Right lobe of liver (tissue), 6 donors: ENCODE data around the gene TOM1L2. TPM values are rescaled to one million over a fixed set of nuclear protein-coding genes. Genes with fewer than 3 reads are reported as not detected.

Source experiments
- ATAC-seq, 4 donors: fragments of 200-7000 bp; cut with Tn5 transposase; one replicate each; pipeline ENCODE4 v1.9.1; 2020; ENCODE audit warnings: mild to moderate bottlenecking in 4 of 4, moderate library complexity in 4 of 4
- DNase-seq, 3 donors: peaks; one replicate each; pipeline ENCODE4 v3.0.0-alpha.2; 2020
- H3K27ac ChIP-seq, 3 donors: fragments of 200-600 bp; one replicate each; pipeline ENCODE4 v1.8.0; 2022
- H3K27me3 ChIP-seq, 2 donors: fragments of 200-600 bp; one replicate each; pipeline ENCODE4 v1.8.0; 2022
- H3K36me3 ChIP-seq, 4 donors: fragments of 200-600 bp; sonication (generic) in 1 of 4; one replicate each; pipeline versions ENCODE4 v1.5.1 to v1.8.0; 2017 to 2022; ENCODE audit warnings: control low read depth in 1 of 4
- H3K4me1 ChIP-seq, 4 donors: fragments of 200-600 bp; sonication (generic) in 1 of 4; one replicate each; pipeline versions ENCODE4 v1.5.1 to v1.8.0; 2017 to 2022; ENCODE audit warnings: control low read depth in 1 of 4
- H3K4me3 ChIP-seq, 3 donors: fragments of 200-600 bp; one replicate each; pipeline ENCODE4 v1.8.0; 2022
- H3K9me3 ChIP-seq, 4 donors: fragments of 200-600 bp; sonication (generic) in 1 of 4; one replicate each; pipeline versions ENCODE4 v1.5.1 to v1.8.0; 2017 to 2022; ENCODE audit warnings: control low read depth in 1 of 4
- POLR2A ChIP-seq: fragments of 450-650 bp; IDR thresholded peaks from one replicate; pipeline ENCODE4 v1.6.1; 2017; ENCODE audit warnings: antibody characterized with exemption, mild to moderate bottlenecking
- WGBS: methylation state at CpG from one replicate; pipeline ENCODE4 v1.1.6; 2018; ENCODE audit warnings: low coverage, low lambda C conversion rate; ENCODE audit not compliant: insufficient coverage; ENCODE audit errors: missing lambda C conversion rate; 5-methylcytosine and 5-hydroxymethylcytosine counted together
- intact Hi-C, 2 donors: fragments of 100-400 bp; cut with DNase I; formaldehyde crosslinking; loops; one replicate each; pipeline versions ENCODE4 v1.11.2 to v1.14.1; 2022
- total RNA-seq, 6 experiments: library from RNA; depleted of rRNA in 2 of 6; stranded (reverse); fragments of >200 nt in 2 of 6; fragmentation: NEBNext Ultra II Directional in 3 of 6; extraction: Animal tissue kit (Norgen Biotek cat#: 25700) in 3 of 6; gene quantifications; one replicate each; pipeline versions ENCODE4 v1.1.0 to v1.2.4, GENCODE V29; 2016 to 2023
- TF ChIP-seq, protein P1 (sequence below), 4 donors: fragments of 200-600 bp in 3 of 4; fragments of 450-650 bp in 1 of 4; IDR thresholded peaks; one replicate each; pipeline versions ENCODE4 v1.5.1 to v1.8.0; 2016 to 2022; ENCODE audit warnings: antibody characterized with exemption in 4 of 4, mild to moderate bottlenecking in 2 of 4
- donor health status: DM: no; HTN: yes; CAD: no.
- donor health status: DM: no; HTN: no; CAD: no.
- donor health status: DM: no; HTN: no; CAD: no.
- donor health status: DM: no; HTN: yes; CAD: no.
- donor health status: DM: no; HTN: yes; CAD: no.

TOM1L2 gene
- total RNA-seq, 6 experiments from 2014 or later: 13.5 to 21.2 (median 16.0) TPM

DNA sequence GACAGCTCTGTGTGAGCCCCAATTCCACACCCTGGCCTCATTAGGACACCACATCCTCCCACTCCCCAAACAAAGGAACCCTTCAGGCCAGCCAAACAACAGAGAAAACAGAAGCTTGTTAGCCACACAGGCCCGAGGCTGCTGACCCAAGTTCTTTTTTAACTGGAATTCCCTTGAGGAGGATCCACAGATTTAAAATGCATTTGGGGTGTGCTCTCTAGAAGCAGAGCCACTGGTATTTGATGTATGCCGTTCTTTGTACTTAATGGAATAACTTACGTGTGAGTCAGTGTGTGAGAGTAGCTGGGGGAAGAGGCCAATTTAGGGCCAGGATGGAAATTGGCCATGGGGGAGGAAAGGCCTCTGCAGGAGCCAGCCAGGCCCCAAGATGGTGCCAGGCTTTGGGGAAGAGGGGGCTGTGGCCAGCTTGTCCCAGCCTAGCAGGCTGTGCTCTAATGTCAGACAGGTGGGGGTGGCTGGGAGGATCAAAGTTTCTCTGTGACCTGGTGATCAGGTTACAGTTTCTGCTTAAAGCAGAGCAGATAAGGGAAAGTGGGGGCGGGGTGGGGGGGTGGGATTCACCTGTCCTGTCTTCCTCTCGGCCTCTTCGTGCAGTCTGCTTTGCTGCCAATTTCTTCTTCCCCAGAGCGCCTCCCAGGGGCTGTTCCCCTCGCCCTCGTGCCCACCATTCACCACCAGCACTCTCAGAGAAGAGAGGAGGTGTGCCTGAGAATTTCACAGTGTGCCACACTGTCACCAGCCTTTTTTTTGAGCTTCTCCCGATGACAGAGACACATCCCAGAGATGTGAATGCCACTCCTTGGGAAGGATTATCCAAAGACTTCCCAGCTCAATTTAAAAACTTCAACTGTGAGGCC is 50.8 kb downstream of the TOM1L2 start:
- H3K4me1 ChIP-seq: peaks cover 0 to 25% (median 14%) of the 10 kb centered on the region in 4 donors
- no peaks in the 10 kb centered on the region for H3K36me3 ChIP-seq
- ATAC-seq: peak in 3 of 4 donors; percentile 23 to 58 (median 48)
- H3K9me3 ChIP-seq: no peaks in the 10 kb centered on the region
- H3K27me3 ChIP-seq: no peaks in the 10 kb centered on the region
- H3K27ac ChIP-seq: no peak overlapping the region
- TF ChIP-seq, protein P1, sequence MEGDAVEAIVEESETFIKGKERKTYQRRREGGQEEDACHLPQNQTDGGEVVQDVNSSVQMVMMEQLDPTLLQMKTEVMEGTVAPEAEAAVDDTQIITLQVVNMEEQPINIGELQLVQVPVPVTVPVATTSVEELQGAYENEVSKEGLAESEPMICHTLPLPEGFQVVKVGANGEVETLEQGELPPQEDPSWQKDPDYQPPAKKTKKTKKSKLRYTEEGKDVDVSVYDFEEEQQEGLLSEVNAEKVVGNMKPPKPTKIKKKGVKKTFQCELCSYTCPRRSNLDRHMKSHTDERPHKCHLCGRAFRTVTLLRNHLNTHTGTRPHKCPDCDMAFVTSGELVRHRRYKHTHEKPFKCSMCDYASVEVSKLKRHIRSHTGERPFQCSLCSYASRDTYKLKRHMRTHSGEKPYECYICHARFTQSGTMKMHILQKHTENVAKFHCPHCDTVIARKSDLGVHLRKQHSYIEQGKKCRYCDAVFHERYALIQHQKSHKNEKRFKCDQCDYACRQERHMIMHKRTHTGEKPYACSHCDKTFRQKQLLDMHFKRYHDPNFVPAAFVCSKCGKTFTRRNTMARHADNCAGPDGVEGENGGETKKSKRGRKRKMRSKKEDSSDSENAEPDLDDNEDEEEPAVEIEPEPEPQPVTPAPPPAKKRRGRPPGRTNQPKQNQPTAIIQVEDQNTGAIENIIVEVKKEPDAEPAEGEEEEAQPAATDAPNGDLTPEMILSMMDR (IDR thresholded peaks at IDR 0.05): no peak
- no peak for TF ChIP-seq POLR2A
- H3K4me3 ChIP-seq: no peak overlapping the region
- no peak for DNase-seq
- intact Hi-C loops: no loop called here
- 50% methylated on average over 7 of the region's 10 CpGs for WGBS

- peak; percentile 82 to 92 (median 90) for ATAC-seq
Measured at GRCh38 chr17:17919169-17920107, 52.8 kb downstream of the TOM1L2 start.

GRCh38 chr17:17917394-17917793 is 54.8 kb downstream of the TOM1L2 start:
- DNase-seq (no peak), ATAC-seq (no peak)
- no peaks in the 10 kb centered on the region for H3K9me3 ChIP-seq
- no peak overlapping the region for H3K4me3 ChIP-seq
- H3K36me3 ChIP-seq: no peaks in the 10 kb centered on the region
- intact Hi-C loops: no loop called here
- peaks cover 0 to 16% (median 8%) of the 10 kb centered on the region in 4 donors for H3K4me1 ChIP-seq
- TF ChIP-seq, protein P1 (IDR thresholded peaks at IDR 0.05): no peak
- no peak for TF ChIP-seq POLR2A
- H3K27ac ChIP-seq: no peak overlapping the region
- no peaks in the 10 kb centered on the region for H3K27me3 ChIP-seq

More at GRCh38 chr17:17919169-17920107, 52.8 kb downstream of the TOM1L2 start:
- intact Hi-C loops: no loop called here
- no peaks in the 10 kb centered on the region for H3K27me3 ChIP-seq
- H3K9me3 ChIP-seq: no peaks in the 10 kb centered on the region
- peaks cover 0 to 25% (median 13%) of the 10 kb centered on the region in 4 donors for H3K4me1 ChIP-seq
- H3K4me3 ChIP-seq: no peak overlapping the region
- no peak overlapping the region for H3K27ac ChIP-seq
- peak; percentile 58 to 76 (median 71) for DNase-seq
- 23% methylated on average over 5 of the region's 5 CpGs for WGBS
- no peaks in the 10 kb centered on the region for H3K36me3 ChIP-seq
- TF ChIP-seq POLR2A: no peak
- TF ChIP-seq, protein P1 (IDR thresholded peaks at IDR 0.05): peak; percentile 72 to 80 (median 76)

DNA sequence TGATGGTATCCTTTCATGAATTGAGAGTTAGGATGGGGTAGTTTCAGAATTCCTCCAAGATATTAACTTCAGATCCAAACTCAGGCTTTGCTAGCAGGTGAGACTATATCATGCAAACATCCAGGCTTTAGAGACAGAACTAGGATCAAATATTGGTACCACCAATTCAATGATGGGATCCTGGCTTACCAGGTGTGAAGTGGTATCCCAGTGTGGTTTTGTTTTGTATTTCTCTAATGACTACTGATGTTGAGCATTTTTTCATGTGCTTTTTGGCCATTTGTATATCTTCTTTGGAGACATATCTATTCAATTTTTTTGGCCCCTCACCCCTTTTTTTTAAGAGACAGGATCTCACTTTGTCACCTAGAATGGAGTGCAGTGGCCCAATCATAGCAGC is 57.0 kb downstream of the TOM1L2 start:
- TF ChIP-seq POLR2A: no peak
- TF ChIP-seq, protein P1 (IDR thresholded peaks at IDR 0.05): no peak
- H3K27ac ChIP-seq: no peak overlapping the region
- H3K4me1 ChIP-seq: peaks cover 0 to 16% (median 5%) of the 10 kb centered on the region in 4 donors
- H3K27me3 ChIP-seq: no peaks in the 10 kb centered on the region
- ATAC-seq (no peak), DNase-seq (no peak)
- H3K36me3 ChIP-seq: no peaks in the 10 kb centered on the region
- no peak overlapping the region for H3K4me3 ChIP-seq
- H3K9me3 ChIP-seq: no peaks in the 10 kb centered on the region
- intact Hi-C loops: no loop called here
